ENCODE results near the gene GAS7. TPM values are rescaled to one million over a fixed set of nuclear protein-coding genes. Genes with fewer than 3 reads are reported as not detected.

The GAS7 gene
- total RNA-seq, 1 experiment from 2014 or later: 4.1 TPM

DNA sequence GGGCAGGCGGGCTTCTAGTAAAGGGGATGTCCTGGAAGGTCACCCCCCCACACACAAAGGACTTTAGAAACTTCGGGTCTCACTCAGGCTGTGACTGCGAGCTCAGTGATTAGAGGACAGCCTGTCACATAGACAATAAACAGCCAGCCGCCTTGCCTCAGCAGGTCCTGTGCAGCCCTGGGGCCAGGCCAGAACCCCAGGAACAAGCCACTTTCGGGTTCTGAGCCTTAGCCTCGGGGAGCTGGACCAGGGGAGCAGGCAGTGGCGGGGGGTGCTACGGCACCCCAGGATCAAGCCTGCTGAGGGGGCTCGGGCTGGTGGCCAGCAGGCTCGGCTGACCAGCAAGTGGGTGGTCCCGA is 1.1 kb downstream of the GAS7 start:
- H2AFZ ChIP-seq (ENCODE audit: low read depth, low read length, poor library complexity, severe bottlenecking): no peak overlapping the region
- peaks cover 3 to 6% of the 10 kb centered on the region in 2 experiments; a peak in 3 of 4 replicates for H3K4me1 ChIP-seq (ENCODE audit: control insufficient read depth in 1 of 2, insufficient read depth in 2 of 2, low read length in 2 of 2)
- ATAC-seq: no peak
- no peaks in the 10 kb centered on the region for H3K9me3 ChIP-seq (ENCODE audit: control insufficient read depth in 1 of 2, insufficient read depth in 1 of 2, low read depth in 1 of 2, low read length in 2 of 2)
- no peaks in the 10 kb centered on the region for H3K36me3 ChIP-seq (ENCODE audit: control insufficient read depth in 1 of 2, insufficient read depth in 2 of 2, low read length in 2 of 2)
- H3K4me3 ChIP-seq (replicated peaks in 1 of 2; ENCODE audit: low read depth in 1 of 2, low read length in 2 of 2): no peak overlapping the region
- no peaks in the 10 kb centered on the region for H3K27me3 ChIP-seq (ENCODE audit: insufficient read depth, low read length)
- ChIA-PET POLR2A (interaction anchor here (1.2 kb wide), 1 partner anchor 112 kb away, joined by 3 read pairs; no protein-coding TSS in a partner anchor), RAD21 (ENCODE audit: low non-redundant PET in 1 of 2, low total read pairs in 2 of 2, uncharacterized antibody in 2 of 2, unreplicated experiment in 2 of 2) (no interaction called here), CTCF (no interaction called here)
- H3K4me2 ChIP-seq (ENCODE audit: low read length): no peak overlapping the region
- no peaks in the 10 kb centered on the region for H3K79me2 ChIP-seq (ENCODE audit: insufficient read depth, low read length)
- no TSS peak for BruUV-seq (replicated peaks)
- TF ChIP-seq ZNF274 (IDR thresholded peaks at IDR 0.05; ENCODE audit: low read depth, low read length) (no peak), EZH2 (IDR thresholded peaks at IDR 0.05) (no peak), TCF7L2 (IDR thresholded peaks at IDR 0.05; ENCODE audit: borderline replicate concordance, extremely low read depth, insufficient read depth, insufficient read length) (no peak), FOSL1 (IDR thresholded peaks at IDR 0.05; ENCODE audit: low read depth) (no peak), CBX3 (IDR thresholded peaks at IDR 0.05; ENCODE audit: low read depth) (no peak), SIN3A (IDR thresholded peaks at IDR 0.05; ENCODE audit: low read depth) (no peak), ZFX (IDR thresholded peaks at IDR 0.05) (no peak), YY1 (IDR thresholded peaks at IDR 0.05; ENCODE audit: extremely low read depth, insufficient replicate concordance, low read depth, low read length) (no peak), EGR1 (IDR thresholded peaks at IDR 0.05; ENCODE audit: low read depth) (no peak), ELF1 (IDR thresholded peaks at IDR 0.05; ENCODE audit: borderline replicate concordance, low read depth) (no peak), POLR2AphosphoS5 (IDR thresholded peaks at IDR 0.05; ENCODE audit: low read depth, low read length) (no peak), SP1 (IDR thresholded peaks at IDR 0.05; ENCODE audit: low read depth) (no peak)
- TF ChIP-seq, protein P1, sequence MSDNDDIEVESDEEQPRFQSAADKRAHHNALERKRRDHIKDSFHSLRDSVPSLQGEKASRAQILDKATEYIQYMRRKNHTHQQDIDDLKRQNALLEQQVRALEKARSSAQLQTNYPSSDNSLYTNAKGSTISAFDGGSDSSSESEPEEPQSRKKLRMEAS (IDR thresholded peaks at IDR 0.05): no peak
- TF ChIP-seq, protein P2, sequence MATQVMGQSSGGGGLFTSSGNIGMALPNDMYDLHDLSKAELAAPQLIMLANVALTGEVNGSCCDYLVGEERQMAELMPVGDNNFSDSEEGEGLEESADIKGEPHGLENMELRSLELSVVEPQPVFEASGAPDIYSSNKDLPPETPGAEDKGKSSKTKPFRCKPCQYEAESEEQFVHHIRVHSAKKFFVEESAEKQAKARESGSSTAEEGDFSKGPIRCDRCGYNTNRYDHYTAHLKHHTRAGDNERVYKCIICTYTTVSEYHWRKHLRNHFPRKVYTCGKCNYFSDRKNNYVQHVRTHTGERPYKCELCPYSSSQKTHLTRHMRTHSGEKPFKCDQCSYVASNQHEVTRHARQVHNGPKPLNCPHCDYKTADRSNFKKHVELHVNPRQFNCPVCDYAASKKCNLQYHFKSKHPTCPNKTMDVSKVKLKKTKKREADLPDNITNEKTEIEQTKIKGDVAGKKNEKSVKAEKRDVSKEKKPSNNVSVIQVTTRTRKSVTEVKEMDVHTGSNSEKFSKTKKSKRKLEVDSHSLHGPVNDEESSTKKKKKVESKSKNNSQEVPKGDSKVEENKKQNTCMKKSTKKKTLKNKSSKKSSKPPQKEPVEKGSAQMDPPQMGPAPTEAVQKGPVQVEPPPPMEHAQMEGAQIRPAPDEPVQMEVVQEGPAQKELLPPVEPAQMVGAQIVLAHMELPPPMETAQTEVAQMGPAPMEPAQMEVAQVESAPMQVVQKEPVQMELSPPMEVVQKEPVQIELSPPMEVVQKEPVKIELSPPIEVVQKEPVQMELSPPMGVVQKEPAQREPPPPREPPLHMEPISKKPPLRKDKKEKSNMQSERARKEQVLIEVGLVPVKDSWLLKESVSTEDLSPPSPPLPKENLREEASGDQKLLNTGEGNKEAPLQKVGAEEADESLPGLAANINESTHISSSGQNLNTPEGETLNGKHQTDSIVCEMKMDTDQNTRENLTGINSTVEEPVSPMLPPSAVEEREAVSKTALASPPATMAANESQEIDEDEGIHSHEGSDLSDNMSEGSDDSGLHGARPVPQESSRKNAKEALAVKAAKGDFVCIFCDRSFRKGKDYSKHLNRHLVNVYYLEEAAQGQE (IDR thresholded peaks at IDR 0.05; ENCODE audit: low read depth): no peak
- intact Hi-C loops (cut with micrococcal nuclease): no loop called here
- H4K20me1 ChIP-seq (ENCODE audit: insufficient read depth): no peaks in the 10 kb centered on the region
- H3K9me2 ChIP-seq (ENCODE audit: insufficient read depth): no peaks in the 10 kb centered on the region
- DNase-seq (ENCODE audit: low read depth, low spot score): no peak
- H3K9ac ChIP-seq (ENCODE audit: low read length): no peak overlapping the region
- no peak overlapping the region for H3K27ac ChIP-seq (ENCODE audit: low read depth, low read length)

Measured in HCT116 (cell line).